Activated B cell treated with CpG ODN at 0.5 μM for 24 hours (primary cell): ENCODE results near the gene HGFAC. TPM values are rescaled to one million over a fixed set of nuclear protein-coding genes. Genes with fewer than 3 reads are reported as not detected.

ENCODE experiments used
- ATAC-seq: fragments of 200-7000 bp; cut with Tn5 transposase; one replicate; pipeline ENCODE4 v1.10.0; 2021; ENCODE audit warnings: low read depth, mild to moderate bottlenecking, moderate library complexity
- CTCF ChIA-PET: fragments of 350-600 bp; sonication (Branson Sonifier 250); formaldehyde crosslinking; loops from one replicate; lab custom pipeline; 2021; ENCODE audit warnings: antibody characterized with exemption; lab: Charles Lee
- POLR2A ChIA-PET: fragments of 350-600 bp; sonication (Branson Sonifier 250); formaldehyde crosslinking; loops from one replicate; lab custom pipeline; 2021; ENCODE audit warnings: antibody characterized with exemption; lab: Charles Lee
- DNase-seq: peaks from one replicate; pipeline ENCODE4 v3.0.0; 2022
- H3K27ac Mint-ChIP-seq: one replicate; pipeline ENCODE4 v1.8.0; 2020; ENCODE audit warnings: mixed read lengths
- H3K27me3 Mint-ChIP-seq: one replicate; pipeline ENCODE4 v1.8.0; 2021; ENCODE audit warnings: mixed read lengths
- H3K36me3 Mint-ChIP-seq: one replicate; pipeline ENCODE4 v1.8.0; 2021; ENCODE audit warnings: low read depth, mixed read lengths
- H3K4me1 Mint-ChIP-seq: one replicate; pipeline ENCODE4 v1.8.0; 2021; ENCODE audit warnings: mixed read lengths
- H3K4me3 Mint-ChIP-seq: one replicate; pipeline ENCODE4 v1.8.0; 2020; ENCODE audit warnings: mild to moderate bottlenecking, mixed read lengths
- H3K9me3 Mint-ChIP-seq: one replicate; pipeline ENCODE4 v1.8.0; 2020; ENCODE audit warnings: mixed read lengths
- CTCF ChIP-seq: fragments of 200-600 bp; IDR thresholded peaks from one replicate; pipeline ENCODE4 v1.8.0; 2022; ENCODE audit warnings: antibody characterized with exemption, mild to moderate bottlenecking
- intact Hi-C: fragments of 100-400 bp; cut with micrococcal nuclease; formaldehyde crosslinking; loops from one replicate; pipeline ENCODE4 v1.15.1; 2024
- total RNA-seq: library from RNA; stranded (reverse); gene quantifications from 2 replicates; pipeline ENCODE4 v1.2.3, GENCODE V29; 2022

Gene HGFAC
- total RNA-seq, 1 donor from 2014 or later, result not detected

- no peaks in the 10 kb centered on the region for H3K36me3 Mint-ChIP-seq
- no peak overlapping the region for H3K27ac Mint-ChIP-seq
- no peaks in the 10 kb centered on the region for H3K9me3 Mint-ChIP-seq
- no peak for ATAC-seq
- H3K4me3 Mint-ChIP-seq, result no peak overlapping the region
- no peaks in the 10 kb centered on the region for H3K4me1 Mint-ChIP-seq
- POLR2A ChIA-PET, result no interaction called here
- CTCF ChIA-PET, result interaction anchor here (2.8 kb wide), 1 partner anchor 99 kb away, joined by 37 read pairs; no protein-coding TSS in a partner anchor
- TF ChIP-seq CTCF, result no peak
- DNase-seq, result no peak
- H3K27me3 Mint-ChIP-seq, result no peaks in the 10 kb centered on the region
- intact Hi-C loops, result loop anchor here (10.0 kb wide), 1 partner anchor 220 kb away; no protein-coding TSS in a partner anchor
These were observed 3.5 kb downstream of the HGFAC start for GRCh38 chr4:3445111-3445820.

- POLR2A ChIA-PET, result no interaction called here
- H3K27ac Mint-ChIP-seq, result no peak overlapping the region
These were observed 4.2 kb downstream of the HGFAC start for GRCh38 chr4:3445829-3446545.

GRCh38 chr4:3446631-3447320 lies 5.0 kb downstream of the HGFAC start:
- ChIA-PET CTCF (interaction anchor here (1.7 kb wide), 1 partner anchor 100 kb away, joined by 6 read pairs; no protein-coding TSS in a partner anchor), POLR2A (no interaction called here)
- Mint-ChIP-seq H3K27ac (no peak overlapping the region), H3K27me3 (peaks cover 4% of the 10 kb centered on the region), H3K4me3 (no peak overlapping the region), H3K9me3 (no peaks in the 10 kb centered on the region), H3K4me1 (no peaks in the 10 kb centered on the region), H3K36me3 (no peaks in the 10 kb centered on the region)
- intact Hi-C loops, result loop anchor here (10.0 kb wide), 1 partner anchor 222 kb away; no protein-coding TSS in a partner anchor
- ATAC-seq (no peak), DNase-seq (no peak)
- TF ChIP-seq CTCF, result no peak

More at GRCh38 chr4:3445829-3446545, 4.2 kb downstream of the HGFAC start:
- intact Hi-C loops, result loop anchor here (10.0 kb wide), 1 partner anchor 221 kb away; no protein-coding TSS in a partner anchor
- no peak for DNase-seq
- no peaks in the 10 kb centered on the region for H3K36me3 Mint-ChIP-seq
- CTCF ChIA-PET, result interaction anchor here (1.7 to 2.8 kb wide), 2 partner anchors 100 kb away, joined by 6 to 37 read pairs; no protein-coding TSS in a partner anchor
- H3K4me1 Mint-ChIP-seq, result no peaks in the 10 kb centered on the region
- no peaks in the 10 kb centered on the region for H3K9me3 Mint-ChIP-seq
- H3K27me3 Mint-ChIP-seq, result peaks cover 4% of the 10 kb centered on the region
- no peak for ATAC-seq
- H3K4me3 Mint-ChIP-seq, result no peak overlapping the region
- TF ChIP-seq CTCF, result no peak

GRCh38 chr4:3447431-3448395 lies 5.9 kb downstream of the HGFAC start:
- ATAC-seq (no peak), DNase-seq (no peak)
- Mint-ChIP-seq H3K4me3 (no peak overlapping the region), H3K27me3 (peaks cover 4% of the 10 kb centered on the region), H3K4me1 (no peaks in the 10 kb centered on the region), H3K27ac (no peak overlapping the region), H3K9me3 (no peaks in the 10 kb centered on the region), H3K36me3 (no peaks in the 10 kb centered on the region)
- CTCF ChIA-PET, result interaction anchor here (1.7 kb wide), 1 partner anchor 101 kb away, joined by 6 read pairs; no protein-coding TSS in a partner anchor
- intact Hi-C loops, result loop anchor here (10.0 kb wide), 1 partner anchor 223 kb away; no protein-coding TSS in a partner anchor
- POLR2A ChIA-PET, result no interaction called here
- no peak for TF ChIP-seq CTCF
